ENCODE measurements around the gene RSPH1.

Gene RSPH1

GRCh38 chr21:42486531-42486930, 9.5 kb downstream of the RSPH1 start:
- no peak for DNase-seq (ENCODE audit: low read depth, low spot score)
- TF ChIP-seq, protein P1, sequence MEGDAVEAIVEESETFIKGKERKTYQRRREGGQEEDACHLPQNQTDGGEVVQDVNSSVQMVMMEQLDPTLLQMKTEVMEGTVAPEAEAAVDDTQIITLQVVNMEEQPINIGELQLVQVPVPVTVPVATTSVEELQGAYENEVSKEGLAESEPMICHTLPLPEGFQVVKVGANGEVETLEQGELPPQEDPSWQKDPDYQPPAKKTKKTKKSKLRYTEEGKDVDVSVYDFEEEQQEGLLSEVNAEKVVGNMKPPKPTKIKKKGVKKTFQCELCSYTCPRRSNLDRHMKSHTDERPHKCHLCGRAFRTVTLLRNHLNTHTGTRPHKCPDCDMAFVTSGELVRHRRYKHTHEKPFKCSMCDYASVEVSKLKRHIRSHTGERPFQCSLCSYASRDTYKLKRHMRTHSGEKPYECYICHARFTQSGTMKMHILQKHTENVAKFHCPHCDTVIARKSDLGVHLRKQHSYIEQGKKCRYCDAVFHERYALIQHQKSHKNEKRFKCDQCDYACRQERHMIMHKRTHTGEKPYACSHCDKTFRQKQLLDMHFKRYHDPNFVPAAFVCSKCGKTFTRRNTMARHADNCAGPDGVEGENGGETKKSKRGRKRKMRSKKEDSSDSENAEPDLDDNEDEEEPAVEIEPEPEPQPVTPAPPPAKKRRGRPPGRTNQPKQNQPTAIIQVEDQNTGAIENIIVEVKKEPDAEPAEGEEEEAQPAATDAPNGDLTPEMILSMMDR (IDR thresholded peaks at IDR 0.05; ENCODE audit: low read depth, low read length) = no peak
- no peak overlapping the region for H3K4me3 ChIP-seq (ENCODE audit: low read depth, low read length)
- in situ Hi-C loops (cut with HindIII; ENCODE audit: low sequenced_read_pairs) = no loop called here

GRCh38 chr21:42486072-42486471, 10.0 kb downstream of the RSPH1 start:
- TF ChIP-seq, protein P1 (IDR thresholded peaks at IDR 0.05; ENCODE audit: low read depth, low read length) = no peak
- no peak for DNase-seq (ENCODE audit: low read depth, low spot score)
- H3K4me3 ChIP-seq (ENCODE audit: low read depth, low read length) = no peak overlapping the region
- in situ Hi-C loops (cut with HindIII; ENCODE audit: low sequenced_read_pairs) = no loop called here

- DNase-seq (ENCODE audit: low read depth, low spot score) = no peak
- in situ Hi-C loops (cut with HindIII; ENCODE audit: low sequenced_read_pairs) = no loop called here
- H3K4me3 ChIP-seq (ENCODE audit: low read depth, low read length) = no peak overlapping the region
- TF ChIP-seq, protein P1 (IDR thresholded peaks at IDR 0.05; ENCODE audit: low read depth, low read length) = no peak
Measured at GRCh38 chr21:42484966-42485365, 11.1 kb downstream of the RSPH1 start.

- TF ChIP-seq, protein P1 (IDR thresholded peaks at IDR 0.05; ENCODE audit: low read depth, low read length) = no peak
- in situ Hi-C loops (cut with HindIII; ENCODE audit: low sequenced_read_pairs) = no loop called here
- H3K4me3 ChIP-seq (ENCODE audit: low read depth, low read length) = no peak overlapping the region
- DNase-seq (ENCODE audit: low read depth, low spot score) = no peak
Measured at GRCh38 chr21:42481169-42481568, 14.9 kb downstream of the RSPH1 start.

GRCh38 chr21:42480736-42481135, 15.3 kb downstream of the RSPH1 start:
- DNase-seq (ENCODE audit: low read depth, low spot score) = no peak
- in situ Hi-C loops (cut with HindIII; ENCODE audit: low sequenced_read_pairs) = no loop called here

DNA sequence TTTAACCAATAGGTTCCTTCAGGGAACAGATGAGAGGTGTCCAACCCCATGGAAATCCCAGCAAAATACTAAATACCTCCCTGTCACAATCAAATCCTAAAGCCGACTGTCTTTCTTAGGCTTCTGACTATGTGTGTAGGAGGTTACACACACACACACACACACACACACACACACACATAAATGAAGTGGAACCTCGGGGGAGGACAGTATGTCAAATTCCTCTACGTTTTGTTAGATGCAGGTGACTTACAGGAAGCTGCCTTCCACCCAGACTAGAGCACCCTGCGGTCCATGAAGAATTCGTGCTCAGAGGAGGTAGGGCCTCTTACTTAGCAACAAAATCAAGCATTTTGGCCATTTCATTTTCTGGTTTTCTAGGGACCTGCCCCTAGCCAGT, 16.4 kb downstream of the RSPH1 start:
- in situ Hi-C loops (cut with HindIII; ENCODE audit: low sequenced_read_pairs) = no loop called here
- no peak for DNase-seq (ENCODE audit: low read depth, low spot score)
- no peak overlapping the region for H3K4me3 ChIP-seq (ENCODE audit: low read depth, low read length)
- TF ChIP-seq, protein P1 (IDR thresholded peaks at IDR 0.05; ENCODE audit: low read depth, low read length) = no peak

More at GRCh38 chr21:42480736-42481135, 15.3 kb downstream of the RSPH1 start:
- no peak overlapping the region for H3K4me3 ChIP-seq (ENCODE audit: low read depth, low read length)
- TF ChIP-seq, protein P1 (IDR thresholded peaks at IDR 0.05; ENCODE audit: low read depth, low read length) = no peak

DNA sequence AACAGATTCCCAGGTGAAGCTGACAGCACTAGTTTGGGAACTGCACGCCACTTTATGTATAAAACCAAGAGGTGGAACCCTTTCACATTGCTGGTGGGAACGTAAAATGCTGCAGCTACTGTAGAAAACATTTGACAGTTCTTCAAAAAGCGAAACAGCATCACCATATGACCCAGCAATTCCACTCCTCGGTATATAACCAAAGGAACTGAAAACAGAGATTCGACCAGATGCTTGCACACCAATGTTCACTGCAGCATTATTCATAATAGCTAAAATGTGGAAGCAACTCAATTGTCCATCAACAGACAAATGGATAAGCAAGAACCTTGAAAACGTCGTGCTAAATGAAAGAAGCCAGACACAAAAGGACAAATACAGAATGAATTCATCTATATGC, 17.5 kb downstream of the RSPH1 start:
- in situ Hi-C loops (cut with HindIII; ENCODE audit: low sequenced_read_pairs) = no loop called here
- TF ChIP-seq, protein P1 (IDR thresholded peaks at IDR 0.05; ENCODE audit: low read depth, low read length) = no peak
- H3K4me3 ChIP-seq (ENCODE audit: low read depth, low read length) = no peak overlapping the region
- no peak for DNase-seq (ENCODE audit: low read depth, low spot score)

All from astrocyte of the spinal cord (primary cell).